ENCODE data around the gene CLDN5. TPM values are rescaled to one million over a fixed set of nuclear protein-coding genes. Genes with fewer than 3 reads are reported as not detected.
"Not testable (repeated sequence)": the region's sequence is repeated elsewhere in the genome, so short reads cannot be mapped to it uniquely, and the experiment has no call there.

CLDN5 gene
- total RNA-seq, 5 donors from 2014 or later (not counting 1 experiment from before 2014, with no cell fraction given), result 0.36 to 0.98 (median 0.85) TPM; not detected in 1

DNA sequence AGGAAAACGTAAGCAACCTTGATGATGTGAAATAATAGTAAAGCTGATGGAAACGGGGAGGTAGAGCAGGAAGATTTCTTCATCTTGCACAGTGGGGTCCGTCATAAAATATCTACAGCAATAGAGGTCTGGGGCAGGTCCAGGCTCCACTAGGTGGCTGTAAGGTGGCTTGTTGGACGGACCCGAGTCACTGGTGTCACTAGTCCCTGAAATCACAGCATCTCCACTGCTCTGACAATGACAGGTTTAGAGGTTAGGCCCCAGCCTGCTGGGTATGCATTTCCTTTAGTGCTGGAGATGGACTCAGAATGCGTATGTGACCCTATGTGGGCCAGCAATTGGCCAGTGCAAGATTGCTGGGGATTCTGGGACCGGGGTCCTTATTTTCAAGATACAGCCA lies 25.2 kb upstream of the CLDN5 start:
- POLR2A ChIA-PET, result no interaction called here

DNA sequence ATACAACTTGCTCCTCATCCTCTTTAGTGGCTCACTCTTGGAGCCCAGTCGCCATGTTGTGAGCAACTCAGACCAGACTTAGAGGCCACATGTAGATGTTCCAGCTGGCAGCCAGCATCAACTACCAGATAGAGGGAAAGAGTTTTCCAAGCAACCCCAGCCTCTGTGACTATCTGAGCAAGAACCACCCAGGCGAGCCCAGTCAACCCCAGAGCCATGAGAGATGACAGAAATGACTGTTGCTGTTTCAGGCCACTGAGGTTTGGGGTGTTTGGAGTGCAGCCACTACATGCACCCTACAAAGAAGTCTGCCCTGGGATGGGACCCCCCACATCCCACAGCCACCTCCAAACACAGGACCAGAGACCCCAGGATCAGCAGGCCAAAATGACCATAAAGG lies 24.8 kb upstream of the CLDN5 start:
- Histone ChIP-seq H3K27me3 (replicated peaks in 1 of 2; ENCODE audit: control insufficient read depth in 2 of 2, extremely low read depth in 1 of 2, insufficient read depth in 2 of 2, low read length in 1 of 2) (peaks cover 0 to 16% of the 10 kb centered on the region in 2 experiments), H3K4me1 (ENCODE audit: control insufficient read depth in 1 of 2, extremely low read depth in 1 of 2, insufficient read depth in 2 of 2, low read length in 2 of 2) (no peaks in the 10 kb centered on the region), H3K4me3 (ENCODE audit: control insufficient read depth in 1 of 2, extremely low read depth in 1 of 2, low read length in 1 of 2) (no peak overlapping the region), H3K27ac (ENCODE audit: low read length) (no peak overlapping the region), H3K9me3 (no peaks in the 10 kb centered on the region), H3K36me3 (ENCODE audit: control insufficient read depth in 2 of 2, extremely low read depth in 1 of 2, insufficient read depth in 1 of 2, low read length in 1 of 2) (no peaks in the 10 kb centered on the region)
- no peak overlapping the region for H3K27ac Mint-ChIP-seq
- ATAC-seq (replicated peaks in 1 of 4) (no peak), DNase-seq (no peak)
- H3K9me3 Mint-ChIP-seq, result no peaks in the 10 kb centered on the region
- peaks cover 0 to 8% of the 10 kb centered on the region in 2 donors for H3K27me3 Mint-ChIP-seq
- WGBS (ENCODE audit: insufficient coverage), result no CpG with 5 or more reads among the region's 2 CpGs
- no peaks in the 10 kb centered on the region for H3K4me1 Mint-ChIP-seq
- POLR2A ChIA-PET, result no interaction called here
- H3K4me3 Mint-ChIP-seq, result no peak overlapping the region
- H3K36me3 Mint-ChIP-seq, result no peaks in the 10 kb centered on the region
- CTCF ChIA-PET, result no interaction called here

More for the DNA sequence above, 25.2 kb upstream of the CLDN5 start:
- Mint-ChIP-seq H3K4me1 (no peaks in the 10 kb centered on the region), H3K4me3 (no peak overlapping the region), H3K27ac (no peak overlapping the region), H3K36me3 (no peaks in the 10 kb centered on the region), H3K9me3 (no peaks in the 10 kb centered on the region), H3K27me3 (peaks cover 0 to 11% of the 10 kb centered on the region in 2 donors)
- Histone ChIP-seq H3K4me3 (ENCODE audit: control insufficient read depth in 1 of 2, extremely low read depth in 1 of 2, low read length in 1 of 2) (no peak overlapping the region), H3K36me3 (ENCODE audit: control insufficient read depth in 2 of 2, extremely low read depth in 1 of 2, insufficient read depth in 1 of 2, low read length in 1 of 2) (no peaks in the 10 kb centered on the region), H3K27ac (ENCODE audit: low read length) (no peak overlapping the region), H3K9me3 (no peaks in the 10 kb centered on the region), H3K4me1 (ENCODE audit: control insufficient read depth in 1 of 2, extremely low read depth in 1 of 2, insufficient read depth in 2 of 2, low read length in 2 of 2) (no peaks in the 10 kb centered on the region), H3K27me3 (replicated peaks in 1 of 2; ENCODE audit: control insufficient read depth in 2 of 2, extremely low read depth in 1 of 2, insufficient read depth in 2 of 2, low read length in 1 of 2) (peaks cover 0 to 15% of the 10 kb centered on the region in 2 experiments)
- 77% methylated on average over 3 of the region's 7 CpGs for WGBS (ENCODE audit: insufficient coverage)
- no peak for ATAC-seq (replicated peaks in 1 of 4)
- no peak for DNase-seq
- CTCF ChIA-PET, result no interaction called here

GRCh38 chr22:19548427-19548826 lies 24.2 kb upstream of the CLDN5 start:
- DNase-seq; H3K36me3 ChIP-seq (ENCODE audit: control insufficient read depth in 2 of 2, extremely low read depth in 1 of 2, insufficient read depth in 1 of 2, low read length in 1 of 2); H3K4me3 ChIP-seq (ENCODE audit: control insufficient read depth in 1 of 2, extremely low read depth in 1 of 2, low read length in 1 of 2); H3K9me3 ChIP-seq; POLR2A ChIA-PET; ATAC-seq (replicated peaks in 1 of 4); CTCF ChIA-PET; H3K27ac ChIP-seq (ENCODE audit: low read length); H3K4me1 Mint-ChIP-seq; H3K4me3 Mint-ChIP-seq; H3K36me3 Mint-ChIP-seq; H3K4me1 ChIP-seq (ENCODE audit: control insufficient read depth in 1 of 2, extremely low read depth in 1 of 2, insufficient read depth in 2 of 2, low read length in 2 of 2); H3K9me3 Mint-ChIP-seq; H3K27ac Mint-ChIP-seq: not testable (repeated sequence)
- WGBS (ENCODE audit: insufficient coverage), result 100% methylated on average over 4 of the region's 5 CpGs
- H3K27me3 Mint-ChIP-seq, result peaks cover 0 to 10% of the 10 kb centered on the region in 2 donors
- H3K27me3 ChIP-seq (replicated peaks in 1 of 2; ENCODE audit: control insufficient read depth in 2 of 2, extremely low read depth in 1 of 2, insufficient read depth in 2 of 2, low read length in 1 of 2), result peaks cover 0 to 14% of the 10 kb centered on the region in 2 experiments

- Histone ChIP-seq H3K27ac (ENCODE audit: low read length) (no peak overlapping the region), H3K4me1 (ENCODE audit: control insufficient read depth in 1 of 2, extremely low read depth in 1 of 2, insufficient read depth in 2 of 2, low read length in 2 of 2) (no peaks in the 10 kb centered on the region), H3K36me3 (ENCODE audit: control insufficient read depth in 2 of 2, extremely low read depth in 1 of 2, insufficient read depth in 1 of 2, low read length in 1 of 2) (no peaks in the 10 kb centered on the region), H3K9me3 (no peaks in the 10 kb centered on the region), H3K4me3 (ENCODE audit: control insufficient read depth in 1 of 2, extremely low read depth in 1 of 2, low read length in 1 of 2) (no peak overlapping the region), H3K27me3 (replicated peaks in 1 of 2; ENCODE audit: control insufficient read depth in 2 of 2, extremely low read depth in 1 of 2, insufficient read depth in 2 of 2, low read length in 1 of 2) (peaks cover 0 to 10% of the 10 kb centered on the region in 2 experiments)
- no peak for DNase-seq
- ChIA-PET CTCF (no interaction called here), POLR2A (no interaction called here)
- Mint-ChIP-seq H3K27ac (no peak overlapping the region), H3K36me3 (no peaks in the 10 kb centered on the region), H3K4me1 (no peaks in the 10 kb centered on the region), H3K27me3 (peaks cover 0 to 9% of the 10 kb centered on the region in 2 donors), H3K4me3 (no peak overlapping the region), H3K9me3 (no peaks in the 10 kb centered on the region)
- no CpG with 5 or more reads among the region's 8 CpGs for WGBS (ENCODE audit: insufficient coverage)
- ATAC-seq (replicated peaks in 1 of 4), result no peak
Measured at GRCh38 chr22:19547620-19548019, 23.4 kb upstream of the CLDN5 start.

DNA sequence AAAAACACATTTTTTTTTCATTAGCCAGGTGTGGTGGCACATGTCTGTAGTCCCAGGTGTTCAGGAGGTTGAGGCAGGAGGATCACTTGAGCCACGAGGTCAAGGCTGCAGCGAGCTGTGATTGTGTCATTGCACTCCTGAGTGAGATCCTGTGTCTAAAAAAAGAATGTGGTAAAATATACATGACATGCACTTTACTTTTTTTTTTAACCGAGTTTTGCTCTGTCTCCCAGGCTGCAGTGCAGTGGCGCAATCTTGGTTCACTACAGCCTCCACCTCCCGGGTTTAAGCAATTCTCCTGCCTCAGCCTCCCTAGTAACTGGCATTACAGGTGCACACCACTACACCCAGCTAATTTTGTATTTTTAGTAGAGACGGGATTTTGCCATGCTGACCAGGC lies 22.5 kb upstream of the CLDN5 start:
- WGBS (ENCODE audit: insufficient coverage), result 100% methylated on average over 1 of the region's 6 CpGs
- no peak overlapping the region for H3K27ac Mint-ChIP-seq
- no peak for DNase-seq

DNA sequence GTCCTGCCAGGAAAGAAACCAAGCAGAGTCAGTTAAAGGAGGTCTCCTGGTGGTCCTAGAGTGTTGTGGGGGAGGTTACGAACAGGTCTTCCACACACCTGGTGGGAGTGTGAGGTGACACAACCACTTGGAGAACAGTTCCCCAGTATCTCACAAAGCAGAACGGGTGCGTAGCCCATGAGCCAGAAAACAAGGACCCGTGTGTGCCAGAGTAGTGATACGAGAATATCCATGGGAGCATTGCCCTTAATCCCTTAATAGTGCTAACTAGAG lies 21.7 kb upstream of the CLDN5 start:
- WGBS (ENCODE audit: insufficient coverage), result no CpG with 5 or more reads among the region's 5 CpGs
- ATAC-seq (replicated peaks in 1 of 4), result no peak
- no peak overlapping the region for H3K27ac Mint-ChIP-seq
- Histone ChIP-seq H3K4me3 (ENCODE audit: control insufficient read depth in 1 of 2, extremely low read depth in 1 of 2, low read length in 1 of 2) (no peak overlapping the region), H3K27ac (ENCODE audit: low read length) (no peak overlapping the region), H3K27me3 (replicated peaks in 1 of 2; ENCODE audit: control insufficient read depth in 2 of 2, extremely low read depth in 1 of 2, insufficient read depth in 2 of 2, low read length in 1 of 2) (peaks cover 0 to 10% of the 10 kb centered on the region in 2 experiments), H3K36me3 (ENCODE audit: control insufficient read depth in 2 of 2, extremely low read depth in 1 of 2, insufficient read depth in 1 of 2, low read length in 1 of 2) (no peaks in the 10 kb centered on the region), H3K4me1 (ENCODE audit: control insufficient read depth in 1 of 2, extremely low read depth in 1 of 2, insufficient read depth in 2 of 2, low read length in 2 of 2) (no peaks in the 10 kb centered on the region), H3K9me3 (no peaks in the 10 kb centered on the region)
- POLR2A ChIA-PET, result no interaction called here
- CTCF ChIA-PET, result no interaction called here
- no peak overlapping the region for H3K4me3 Mint-ChIP-seq
- peaks cover 0 to 8% of the 10 kb centered on the region in 2 donors for H3K27me3 Mint-ChIP-seq
- H3K36me3 Mint-ChIP-seq, result no peaks in the 10 kb centered on the region
- H3K4me1 Mint-ChIP-seq, result no peaks in the 10 kb centered on the region
- H3K9me3 Mint-ChIP-seq, result no peaks in the 10 kb centered on the region
- no peak for DNase-seq

More for the DNA sequence above, 22.5 kb upstream of the CLDN5 start:
- no peaks in the 10 kb centered on the region for H3K4me1 Mint-ChIP-seq
- Histone ChIP-seq H3K4me1 (ENCODE audit: control insufficient read depth in 1 of 2, extremely low read depth in 1 of 2, insufficient read depth in 2 of 2, low read length in 2 of 2) (no peaks in the 10 kb centered on the region), H3K9me3 (no peaks in the 10 kb centered on the region), H3K27me3 (replicated peaks in 1 of 2; ENCODE audit: control insufficient read depth in 2 of 2, extremely low read depth in 1 of 2, insufficient read depth in 2 of 2, low read length in 1 of 2) (peaks cover 0 to 10% of the 10 kb centered on the region in 2 experiments), H3K27ac (ENCODE audit: low read length) (no peak overlapping the region), H3K4me3 (ENCODE audit: control insufficient read depth in 1 of 2, extremely low read depth in 1 of 2, low read length in 1 of 2) (no peak overlapping the region), H3K36me3 (ENCODE audit: control insufficient read depth in 2 of 2, extremely low read depth in 1 of 2, insufficient read depth in 1 of 2, low read length in 1 of 2) (no peaks in the 10 kb centered on the region)
- no peaks in the 10 kb centered on the region for H3K9me3 Mint-ChIP-seq
- ChIA-PET CTCF (no interaction called here), POLR2A (no interaction called here)
- H3K36me3 Mint-ChIP-seq, result no peaks in the 10 kb centered on the region
- peaks cover 0 to 8% of the 10 kb centered on the region in 2 donors for H3K27me3 Mint-ChIP-seq
- no peak overlapping the region for H3K4me3 Mint-ChIP-seq
- ATAC-seq (replicated peaks in 1 of 4), result no peak

DNA sequence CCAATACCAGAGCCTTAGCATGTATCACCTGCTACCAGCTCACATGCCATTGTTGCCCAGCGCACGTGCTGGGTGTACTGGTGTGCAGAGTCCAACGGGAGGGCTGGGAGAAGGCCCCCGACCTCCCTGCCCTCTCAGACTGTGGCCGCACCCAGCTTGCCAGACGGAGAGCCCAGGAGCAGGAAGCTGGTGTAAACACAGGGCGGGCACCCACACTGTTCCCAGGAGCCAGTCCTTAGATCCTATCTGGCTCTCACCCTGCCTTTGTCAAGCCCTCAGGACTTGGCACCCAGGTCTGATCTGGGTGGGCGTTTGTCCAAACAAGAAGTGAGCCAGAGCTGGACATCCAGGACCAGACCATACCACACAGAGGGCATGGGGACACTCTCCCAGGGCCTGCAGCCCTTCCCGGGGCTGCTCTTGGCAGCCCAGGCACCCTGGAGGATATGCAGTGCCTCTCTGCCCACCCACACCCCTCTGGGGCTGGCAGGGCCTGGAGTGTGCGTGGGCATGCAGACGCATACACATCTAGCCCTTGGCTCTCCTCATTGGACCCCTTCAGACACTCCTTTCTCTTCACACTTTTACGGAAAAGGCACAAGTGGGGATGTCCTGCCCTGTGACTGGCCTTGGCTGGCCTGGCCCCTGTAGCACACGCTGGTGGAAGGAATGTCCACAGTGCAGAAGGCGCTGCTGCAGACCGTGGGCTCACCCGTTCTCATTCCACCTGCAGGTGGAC lies 19.9 kb upstream of the CLDN5 start:
- Mint-ChIP-seq H3K27me3 (peaks cover 0 to 8% of the 10 kb centered on the region in 2 donors), H3K9me3 (no peaks in the 10 kb centered on the region), H3K4me1 (no peaks in the 10 kb centered on the region), H3K27ac (no peak overlapping the region), H3K36me3 (no peaks in the 10 kb centered on the region), H3K4me3 (no peak overlapping the region)
- Histone ChIP-seq H3K4me3 (ENCODE audit: control insufficient read depth in 1 of 2, extremely low read depth in 1 of 2, low read length in 1 of 2) (no peak overlapping the region), H3K36me3 (ENCODE audit: control insufficient read depth in 2 of 2, extremely low read depth in 1 of 2, insufficient read depth in 1 of 2, low read length in 1 of 2) (no peaks in the 10 kb centered on the region), H3K27me3 (replicated peaks in 1 of 2; ENCODE audit: control insufficient read depth in 2 of 2, extremely low read depth in 1 of 2, insufficient read depth in 2 of 2, low read length in 1 of 2) (peaks cover 0 to 10% of the 10 kb centered on the region in 2 experiments), H3K9me3 (no peaks in the 10 kb centered on the region), H3K4me1 (ENCODE audit: control insufficient read depth in 1 of 2, extremely low read depth in 1 of 2, insufficient read depth in 2 of 2, low read length in 2 of 2) (no peaks in the 10 kb centered on the region), H3K27ac (ENCODE audit: low read length) (no peak overlapping the region)
- ATAC-seq (replicated peaks in 1 of 4), result no peak
- no peak for DNase-seq
- ChIA-PET CTCF (no interaction called here), POLR2A (no interaction called here)
- 94% methylated on average over 14 of the region's 16 CpGs for WGBS (ENCODE audit: insufficient coverage)
